Eye (tissue), 1 donor: ENCODE results near the gene FASN.

Source experiments
- DNase-seq: peaks from one replicate; pipeline ENCODE4 v3.0.0-alpha.2; 2015

The FASN gene

GRCh38 chr17:82037092-82037888 is 60.7 kb downstream of the FASN start, which contains the start of gene DCXR:
Gene DCXR, minus strand, starts transcription at chr17:82037697. Its CDS starts 15 bp downstream, at chr17:82037682.
- peak; percentile 98 for DNase-seq

- no peak for DNase-seq
Measured at GRCh38 chr17:82036634-82037091, 61.4 kb downstream of the FASN start.

DNA sequence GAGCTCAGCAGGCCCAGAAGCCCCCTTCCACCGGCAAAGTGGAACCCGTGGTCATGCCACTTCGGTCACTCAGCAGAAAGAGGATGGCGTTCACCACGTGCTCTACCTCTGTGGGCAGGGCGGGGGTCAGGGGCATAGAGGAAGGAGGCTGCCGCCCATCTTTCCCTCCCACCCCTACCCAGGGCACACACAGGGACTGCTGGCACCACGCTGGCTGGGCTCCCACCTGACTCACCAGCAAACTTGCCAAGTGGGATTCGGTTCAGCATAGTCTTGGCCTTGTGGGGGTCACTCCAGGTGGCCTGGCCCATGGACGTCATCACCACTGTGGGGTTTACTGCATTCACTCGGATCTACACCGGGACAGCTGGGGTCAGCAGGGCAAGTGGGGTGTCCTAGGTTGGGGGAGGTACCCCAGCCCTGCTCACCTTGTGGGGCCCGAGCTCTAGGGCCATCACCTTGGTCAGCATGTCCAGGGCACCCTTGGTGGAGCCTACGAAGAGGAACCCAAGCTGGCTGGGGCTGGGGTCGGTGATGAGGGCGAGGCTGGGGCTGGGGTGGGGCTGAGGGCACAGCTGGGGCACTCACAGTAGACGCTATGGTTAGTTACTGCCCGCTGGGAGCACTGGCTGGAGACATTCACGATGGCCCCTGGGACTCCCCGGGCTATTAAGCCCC is 61.9 kb downstream of the FASN start:
- no peak for DNase-seq

DNA sequence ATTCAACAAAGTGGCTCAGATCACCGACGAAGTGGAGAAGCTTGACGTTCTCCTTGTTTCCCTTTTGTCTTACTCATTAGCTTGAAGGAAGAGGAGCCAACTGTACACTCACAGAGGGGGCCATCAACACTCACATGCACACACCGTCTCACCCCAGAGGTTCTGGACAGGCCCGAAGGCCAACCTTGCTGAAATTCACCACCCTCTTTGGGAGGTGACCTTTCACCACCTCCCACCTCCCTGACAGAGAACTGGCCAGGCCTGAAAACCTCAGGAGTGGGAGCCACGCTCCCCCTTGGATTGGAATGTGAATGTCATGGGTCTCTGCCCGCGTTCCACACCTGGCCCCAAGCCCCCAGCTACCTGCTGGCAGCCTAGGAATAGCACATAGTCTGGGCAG is 62.5 kb downstream of the FASN start:
- DNase-seq, result no peak

- no peak for DNase-seq
Measured at GRCh38 chr17:82034371-82035011, 63.5 kb downstream of the FASN start.

DNA sequence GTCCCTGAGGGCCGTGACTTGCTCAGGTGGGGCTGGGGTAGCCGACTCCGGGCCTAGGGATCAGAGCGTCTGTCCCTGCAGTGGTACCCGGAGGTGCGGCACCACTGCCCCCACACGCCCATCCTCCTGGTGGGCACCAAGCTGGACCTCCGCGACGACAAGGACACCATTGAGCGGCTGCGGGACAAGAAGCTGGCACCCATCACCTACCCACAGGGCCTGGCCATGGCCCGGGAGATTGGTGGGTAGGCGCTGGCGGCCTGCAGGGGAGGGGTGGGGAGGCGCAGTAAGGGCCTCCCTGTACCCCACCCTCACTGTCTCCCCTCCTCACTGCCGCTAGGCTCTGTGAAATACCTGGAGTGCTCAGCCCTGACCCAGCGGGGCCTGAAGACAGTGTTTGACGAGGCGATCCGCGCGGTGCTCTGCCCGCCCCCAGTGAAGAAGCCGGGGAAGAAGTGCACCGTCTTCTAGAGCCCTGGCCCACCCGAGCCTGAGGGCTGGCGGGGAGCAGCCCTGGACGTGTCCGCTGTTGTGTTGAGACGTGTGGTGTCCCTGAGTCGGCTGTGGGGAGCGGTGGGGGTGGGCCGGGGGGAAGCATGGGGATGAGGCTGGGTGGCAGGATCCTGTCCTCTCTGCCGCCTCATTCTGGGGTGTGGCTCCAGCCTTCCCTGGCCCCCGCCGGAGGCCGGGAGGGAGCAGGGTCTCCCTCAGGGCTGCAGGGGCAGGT is 64.5 kb downstream of the FASN start:
- no peak for DNase-seq

- DNase-seq, result peak; percentile 26
Measured at GRCh38 chr17:82031885-82032627, 66.0 kb downstream of the FASN start.

DNA sequence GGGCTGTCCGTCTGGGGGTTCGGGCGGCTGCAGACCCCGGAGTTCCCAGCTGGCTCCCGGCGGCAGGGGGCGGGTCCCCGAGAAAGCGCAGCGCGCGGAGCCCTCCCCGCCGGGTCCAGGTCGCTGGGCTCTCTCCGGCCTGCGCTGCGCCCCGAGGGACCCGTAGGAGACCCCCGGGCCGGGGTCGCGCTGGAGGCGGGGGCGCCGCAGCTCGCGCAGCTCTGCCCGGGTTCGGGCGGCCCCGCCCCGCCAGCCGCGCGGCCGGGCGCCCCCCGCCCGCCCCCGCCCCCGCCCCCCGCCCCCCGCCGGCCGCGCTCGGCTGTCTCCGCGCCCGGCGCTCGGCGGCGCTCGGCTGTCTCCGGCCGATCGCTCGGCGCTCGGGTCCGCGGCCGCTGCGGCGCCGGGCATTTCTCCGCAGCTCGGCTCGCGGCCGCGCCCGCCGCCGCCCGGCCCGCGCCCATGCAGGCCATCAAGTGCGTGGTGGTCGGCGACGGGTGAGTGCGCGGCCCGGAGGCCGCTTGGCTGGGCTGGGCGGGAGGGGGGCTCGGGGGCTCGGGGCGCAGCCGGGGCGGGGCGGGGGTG is 66.6 kb downstream of the FASN start, which contains the start of gene RAC3:
Gene RAC3 (plus strand): TSS at position 376 of the 582 bp plus-strand sequence. CDS start 84 bp downstream, at position 460.
- DNase-seq, result peak; percentile 74

- DNase-seq, result peak; percentile 92
Measured at GRCh38 chr17:82030470-82031302, 67.3 kb downstream of the FASN start.

DNA sequence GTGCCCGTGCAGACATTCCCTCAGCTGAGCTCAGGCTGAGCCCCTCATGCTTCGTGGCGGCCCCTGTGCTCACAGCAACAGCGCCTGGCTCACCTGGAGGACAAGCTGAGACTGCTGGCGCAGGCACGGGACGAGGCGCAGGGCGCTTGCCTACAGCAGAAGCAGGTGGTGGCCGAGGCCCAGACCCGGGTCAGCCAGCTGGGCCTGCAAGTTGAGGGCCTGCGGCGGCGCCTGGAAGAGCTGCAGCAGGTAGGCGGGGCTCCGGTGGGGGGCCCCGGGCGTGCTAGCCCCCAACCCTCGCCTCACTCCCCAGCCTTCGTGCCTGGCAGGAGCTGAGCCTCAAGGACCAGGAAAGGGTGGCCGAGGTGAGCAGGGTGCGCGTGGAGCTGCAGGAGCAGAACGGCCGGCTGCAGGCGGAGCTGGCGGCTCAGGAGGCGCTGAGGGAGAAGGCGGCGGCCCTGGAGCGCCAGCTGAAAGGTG is 68.0 kb downstream of the FASN start:
- no peak for DNase-seq

DNA sequence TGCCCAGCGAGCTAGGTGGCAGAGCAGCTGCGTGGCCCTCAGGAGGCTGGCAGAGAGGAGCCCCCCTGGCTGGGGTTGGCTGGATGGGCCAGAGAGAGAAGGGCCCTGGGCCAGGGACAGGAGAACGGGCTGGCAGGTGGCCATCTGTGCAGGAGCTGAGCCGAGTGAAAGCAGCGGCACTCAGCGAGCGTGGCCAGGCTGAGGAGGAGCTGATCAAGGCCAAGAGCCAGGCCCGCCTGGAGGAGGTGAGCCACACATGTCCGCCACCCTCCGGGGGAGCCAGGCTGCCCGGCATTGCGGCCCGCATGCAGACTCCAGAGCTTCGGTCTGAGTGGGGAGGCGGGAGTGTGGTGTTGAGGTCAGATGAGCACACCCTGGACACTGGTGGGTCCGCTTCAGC is 68.6 kb downstream of the FASN start:
- no peak for DNase-seq

DNA sequence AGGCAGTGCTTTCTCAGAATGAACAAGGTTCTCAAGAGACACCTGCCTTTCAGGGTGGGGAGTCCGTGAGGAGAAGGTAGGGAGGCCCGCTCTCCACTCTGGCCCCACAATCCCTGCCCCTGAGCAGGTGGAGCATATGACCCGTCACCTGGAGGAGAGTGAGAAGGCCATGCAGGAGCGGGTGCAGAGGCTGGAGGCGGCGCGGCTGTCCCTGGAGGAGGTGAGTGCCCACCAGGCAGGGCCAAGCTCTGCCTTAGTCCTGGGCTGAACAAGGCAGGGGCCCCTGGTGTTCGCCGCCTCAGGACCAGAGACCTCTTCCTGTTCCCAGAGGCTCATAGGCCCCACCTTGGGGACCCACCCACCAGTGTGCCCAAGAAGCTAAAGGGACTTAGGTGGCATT is 69.1 kb downstream of the FASN start:
- no peak for DNase-seq
